Activated CD4-positive, alpha-beta T cell treated with anti-CD3 and anti-CD28 coated beads for 36 hours (primary cell): Measurements from ENCODE around the gene KHNYN. TPM values are rescaled to one million over a fixed set of nuclear protein-coding genes. Genes with fewer than 3 reads are reported as not detected.

Experiments
- ATAC-seq: fragments of 200-7000 bp; cut with Tn5 transposase; one replicate; pipeline ENCODE4 v1.10.0; 2021; ENCODE audit warnings: mild to moderate bottlenecking, moderate library complexity
- CTCF ChIA-PET: fragments of 350-600 bp; sonication (Branson Sonifier 250); formaldehyde crosslinking; loops from one replicate; lab custom pipeline; 2021; ENCODE audit warnings: antibody characterized with exemption; lab: Charles Lee
- POLR2A ChIA-PET: fragments of 350-600 bp; sonication (Branson Sonifier 250); formaldehyde crosslinking; loops from one replicate; lab custom pipeline; 2021; ENCODE audit warnings: antibody characterized with exemption, inconsistent platforms; lab: Charles Lee
- DNase-seq: peaks from one replicate; pipeline ENCODE4 v3.0.0-alpha.2; 2020
- H3K27ac Mint-ChIP-seq: one replicate; pipeline ENCODE4 v1.8.0; 2021; ENCODE audit warnings: mixed read lengths
- H3K27me3 Mint-ChIP-seq: one replicate; pipeline ENCODE4 v1.8.0; 2021; ENCODE audit warnings: mixed read lengths
- H3K36me3 Mint-ChIP-seq: one replicate; pipeline ENCODE4 v1.8.0; 2021; ENCODE audit warnings: low read depth, mixed read lengths
- H3K4me1 Mint-ChIP-seq: one replicate; pipeline ENCODE4 v1.8.0; 2021; ENCODE audit warnings: mixed read lengths
- H3K4me3 Mint-ChIP-seq: one replicate; pipeline ENCODE4 v1.8.0; 2021; ENCODE audit warnings: mild to moderate bottlenecking, moderate library complexity, mixed read lengths
- H3K9me3 Mint-ChIP-seq: one replicate; pipeline ENCODE4 v1.8.0; 2021; ENCODE audit warnings: low read depth, mixed read lengths
- intact Hi-C, 2 experiments: fragments of 100-400 bp; cut with DNase I in 1 of 2; cut with micrococcal nuclease in 1 of 2; formaldehyde crosslinking; loops; one replicate each; pipeline versions ENCODE4 v1.14.2 to v1.15.1; 2022 to 2024; cut with DNase I, micrococcal nuclease
- total RNA-seq, 2 experiments: library from RNA; stranded (reverse); gene quantifications; one replicate each; pipeline ENCODE4 v1.2.3, GENCODE V29; 2021

The KHNYN gene
- total RNA-seq, 2 experiments from 2014 or later, result 50.6 to 58.1 TPM

DNA sequence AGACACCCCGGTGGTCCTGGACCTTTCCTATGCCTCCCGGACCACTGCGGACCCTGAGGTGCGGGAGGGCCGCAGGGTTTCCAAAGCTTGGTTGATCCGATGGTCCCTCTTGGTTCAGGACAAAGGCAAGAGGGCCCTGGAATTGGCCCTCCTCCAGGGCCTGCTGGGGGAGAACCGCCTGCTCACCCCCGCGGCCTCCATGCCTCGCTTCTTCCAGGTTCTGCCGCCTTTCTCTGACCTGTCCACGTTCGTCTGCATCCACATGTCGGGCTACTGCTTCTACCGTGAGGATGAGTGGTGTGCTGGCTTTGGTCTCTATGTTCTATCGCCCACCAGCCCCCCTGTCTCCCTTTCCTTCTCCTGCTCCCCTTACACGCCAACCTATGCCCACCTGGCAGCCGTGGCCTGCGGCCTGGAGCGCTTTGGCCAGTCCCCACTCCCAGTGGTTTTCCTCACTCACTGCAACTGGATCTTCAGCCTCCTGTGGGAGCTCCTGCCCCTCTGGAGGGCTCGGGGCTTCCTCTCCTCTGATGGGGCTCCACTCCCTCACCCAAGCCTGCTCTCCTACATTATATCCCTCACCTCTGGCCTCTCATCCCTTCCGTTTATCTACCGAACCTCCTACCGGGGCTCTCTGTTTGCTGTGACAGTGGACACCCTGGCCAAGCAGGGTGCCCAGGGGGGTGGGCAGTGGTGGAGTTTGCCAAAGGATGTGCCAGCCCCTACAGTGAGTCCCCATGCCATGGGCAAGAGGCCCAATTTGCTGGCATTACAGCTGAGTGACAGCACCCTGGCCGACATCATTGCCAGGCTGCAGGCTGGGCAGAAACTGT lies 14.1 kb upstream of the KHNYN start:
- intact Hi-C loops, result no loop called here
- DNase-seq (no peak), ATAC-seq (no peak)
- no peak overlapping the region for H3K27ac Mint-ChIP-seq
- H3K36me3 Mint-ChIP-seq, result no peaks in the 10 kb centered on the region
- H3K4me1 Mint-ChIP-seq, result no peaks in the 10 kb centered on the region
- no peaks in the 10 kb centered on the region for H3K27me3 Mint-ChIP-seq
- H3K4me3 Mint-ChIP-seq, result no peak overlapping the region
- no peaks in the 10 kb centered on the region for H3K9me3 Mint-ChIP-seq
- CTCF ChIA-PET, result no interaction called here
- POLR2A ChIA-PET, result no interaction called here

DNA sequence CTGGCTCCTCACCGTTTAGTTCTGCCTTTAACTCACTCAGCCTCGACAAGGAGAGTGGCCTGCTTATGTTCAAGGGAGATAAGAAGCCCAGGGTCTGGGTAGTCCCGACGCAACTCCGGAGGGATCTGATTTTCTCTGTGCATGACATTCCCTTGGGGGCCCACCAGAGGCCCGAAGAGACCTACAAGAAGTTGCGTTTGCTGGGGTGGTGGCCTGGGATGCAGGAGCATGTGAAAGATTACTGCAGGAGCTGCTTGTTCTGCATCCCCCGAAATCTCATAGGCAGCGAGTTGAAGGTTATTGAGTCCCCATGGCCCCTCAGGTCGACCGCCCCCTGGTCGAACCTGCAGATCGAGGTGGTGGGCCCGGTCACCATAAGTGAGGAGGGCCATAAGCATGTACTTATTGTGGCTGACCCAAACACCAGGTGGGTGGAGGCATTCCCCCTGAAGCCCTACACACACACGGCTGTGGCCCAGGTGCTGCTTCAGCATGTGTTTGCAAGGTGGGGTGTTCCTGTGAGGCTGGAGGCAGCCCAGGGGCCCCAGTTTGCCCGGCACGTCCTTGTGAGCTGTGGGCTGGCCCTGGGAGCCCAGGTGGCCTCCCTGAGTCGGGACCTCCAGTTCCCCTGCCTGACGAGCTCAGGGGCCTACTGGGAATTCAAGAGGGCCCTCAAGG lies 13.4 kb upstream of the KHNYN start:
- H3K27me3 Mint-ChIP-seq, result no peaks in the 10 kb centered on the region
- no peaks in the 10 kb centered on the region for H3K4me1 Mint-ChIP-seq
- no peak for DNase-seq
- ChIA-PET CTCF (interaction anchor here (0.9 to 1.0 kb wide), 2 partner anchors 9 to 108 kb away, joined by 3 to 4 read pairs; partner anchors contain the start of gene CIDEB), POLR2A (no interaction called here)
- no peaks in the 10 kb centered on the region for H3K36me3 Mint-ChIP-seq
- ATAC-seq, result no peak
- intact Hi-C loops, result no loop called here
- no peak overlapping the region for H3K4me3 Mint-ChIP-seq
- H3K9me3 Mint-ChIP-seq, result no peaks in the 10 kb centered on the region
- H3K27ac Mint-ChIP-seq, result no peak overlapping the region

DNA sequence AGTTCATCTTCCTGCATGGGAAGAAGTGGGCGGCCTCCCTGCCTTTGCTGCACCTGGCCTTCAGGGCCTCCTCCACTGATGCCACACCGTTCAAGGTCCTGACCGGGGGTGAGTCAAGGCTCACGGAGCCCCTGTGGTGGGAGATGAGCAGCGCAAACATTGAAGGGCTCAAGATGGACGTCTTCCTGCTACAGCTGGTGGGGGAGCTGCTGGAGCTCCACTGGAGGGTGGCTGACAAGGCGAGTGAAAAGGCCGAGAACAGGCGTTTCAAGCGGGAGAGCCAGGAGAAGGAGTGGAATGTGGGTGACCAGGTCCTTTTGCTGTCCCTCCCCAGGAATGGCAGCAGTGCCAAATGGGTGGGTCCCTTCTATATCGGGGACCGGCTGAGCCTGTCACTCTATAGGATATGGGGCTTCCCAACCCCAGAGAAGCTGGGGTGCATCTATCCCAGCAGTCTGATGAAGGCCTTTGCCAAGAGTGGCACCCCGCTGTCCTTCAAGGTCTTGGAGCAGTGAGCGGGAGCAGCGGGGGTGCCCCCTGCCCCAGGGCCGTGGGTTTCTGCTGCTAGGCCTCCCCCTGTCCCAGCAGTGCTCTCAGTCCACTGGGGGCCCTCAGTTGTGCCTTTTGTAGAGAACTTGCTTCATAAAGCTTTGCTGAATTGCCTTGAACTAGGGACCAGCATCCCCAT lies 12.7 kb upstream of the KHNYN start:
- Mint-ChIP-seq H3K4me3 (no peak overlapping the region), H3K4me1 (no peaks in the 10 kb centered on the region), H3K36me3 (no peaks in the 10 kb centered on the region), H3K9me3 (no peaks in the 10 kb centered on the region), H3K27ac (no peak overlapping the region), H3K27me3 (no peaks in the 10 kb centered on the region)
- ChIA-PET POLR2A (no interaction called here), CTCF (interaction anchor here (0.9 to 1.0 kb wide), 2 partner anchors 8 to 109 kb away, joined by 3 to 4 read pairs; partner anchors contain the start of gene CIDEB)
- ATAC-seq, result no peak
- intact Hi-C loops, result no loop called here
- DNase-seq, result no peak

DNA sequence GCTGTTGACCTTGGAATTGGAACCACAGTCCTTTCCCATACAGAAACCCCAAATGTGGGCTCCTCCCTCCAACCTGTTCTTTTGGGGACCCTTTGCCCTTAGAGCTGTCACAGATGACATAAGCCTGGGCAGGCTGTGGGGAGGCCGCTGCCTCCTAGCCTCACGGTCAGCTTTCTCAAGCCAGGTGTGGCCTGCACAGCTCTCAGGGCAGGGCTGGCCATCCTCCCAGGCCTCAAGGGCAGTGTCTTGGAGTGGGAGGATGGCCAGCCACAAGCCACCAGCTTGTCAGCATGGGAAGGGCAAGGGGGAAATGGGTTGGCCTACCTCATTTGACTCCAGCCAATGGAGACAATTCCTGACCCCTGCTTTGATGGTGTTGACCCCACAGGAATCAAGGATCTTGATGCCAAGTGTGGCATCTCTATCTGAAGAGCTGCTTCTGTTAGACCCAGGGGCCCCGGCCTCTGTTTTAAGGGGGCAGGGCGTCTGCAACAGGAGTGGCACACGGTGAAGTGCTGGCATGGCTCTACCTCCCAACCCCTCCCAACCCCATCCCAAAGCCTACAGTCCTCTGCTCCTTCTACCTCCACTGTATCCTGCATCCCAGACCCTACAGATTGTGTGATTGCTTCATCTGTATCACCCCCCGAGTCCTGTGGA lies 11.8 kb upstream of the KHNYN start:
- intact Hi-C loops, result no loop called here
- H3K27ac Mint-ChIP-seq, result no peak overlapping the region
- DNase-seq (no peak), ATAC-seq (no peak)
- POLR2A ChIA-PET, result no interaction called here
- CTCF ChIA-PET, result no interaction called here
- H3K4me1 Mint-ChIP-seq, result no peaks in the 10 kb centered on the region
- no peak overlapping the region for H3K4me3 Mint-ChIP-seq
- no peaks in the 10 kb centered on the region for H3K27me3 Mint-ChIP-seq
- H3K9me3 Mint-ChIP-seq, result no peaks in the 10 kb centered on the region
- H3K36me3 Mint-ChIP-seq, result no peaks in the 10 kb centered on the region

DNA sequence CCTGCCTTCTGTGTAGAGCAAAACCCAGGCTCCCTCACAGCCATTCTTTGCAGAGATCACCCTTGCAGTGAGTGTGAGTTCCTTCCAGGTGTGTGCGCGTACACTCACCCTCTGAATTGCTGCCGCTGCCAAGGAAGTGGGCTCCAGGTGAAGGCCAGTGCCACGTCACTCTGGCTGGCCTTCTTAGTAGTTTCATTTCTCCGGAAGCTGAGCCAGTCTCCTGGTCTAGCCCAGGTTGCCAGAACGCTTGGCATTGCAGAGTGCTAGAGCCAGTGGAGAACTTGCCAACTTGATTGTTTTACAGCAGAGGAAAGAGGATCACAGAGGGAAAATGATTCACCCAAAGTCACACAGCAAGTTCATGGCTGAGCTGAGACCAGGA lies 11.3 kb upstream of the KHNYN start:
- Mint-ChIP-seq H3K9me3 (no peaks in the 10 kb centered on the region), H3K27me3 (no peaks in the 10 kb centered on the region), H3K36me3 (no peaks in the 10 kb centered on the region), H3K27ac (no peak overlapping the region), H3K4me3 (no peak overlapping the region), H3K4me1 (no peaks in the 10 kb centered on the region)
- DNase-seq (no peak), ATAC-seq (no peak)
- intact Hi-C loops, result no loop called here
- ChIA-PET POLR2A (no interaction called here), CTCF (interaction anchor here (1.2 to 2.0 kb wide), 3 partner anchors 12 to 85 kb away, joined by 4 to 13 read pairs (median 13); no protein-coding TSS in a partner anchor)

DNA sequence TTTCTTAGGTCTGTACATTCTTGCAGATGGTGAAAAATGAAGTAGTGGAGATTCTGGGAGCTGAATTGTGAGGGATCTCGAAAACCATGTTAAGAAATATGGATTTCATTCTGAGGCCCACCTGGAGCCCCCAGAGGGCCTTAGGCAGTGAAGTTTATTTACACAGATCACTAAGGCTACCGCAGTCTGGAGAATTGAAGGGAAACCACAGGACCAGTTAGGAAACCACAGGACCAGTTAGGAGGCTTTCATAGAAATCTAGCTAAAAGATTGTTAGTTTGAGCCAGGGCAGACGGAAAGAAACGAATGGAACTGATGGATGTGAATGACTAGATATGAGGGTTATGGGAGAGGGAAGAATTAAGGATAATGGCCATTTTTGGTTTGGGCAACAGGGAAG lies 7.5 kb upstream of the KHNYN start:
- no peaks in the 10 kb centered on the region for H3K9me3 Mint-ChIP-seq
- peaks cover 15% of the 10 kb centered on the region for H3K4me1 Mint-ChIP-seq
- H3K36me3 Mint-ChIP-seq, result no peaks in the 10 kb centered on the region
- H3K4me3 Mint-ChIP-seq, result no peak overlapping the region
- H3K27ac Mint-ChIP-seq, result no peak overlapping the region
- intact Hi-C loops, result no loop called here
- POLR2A ChIA-PET, result no interaction called here
- CTCF ChIA-PET, result interaction anchor here (1.4 to 4.2 kb wide), 2 partner anchors 56 to 87 kb away, joined by 5 to 35 read pairs; partner anchors contain the start of gene ADCY4
- ATAC-seq, result no peak
- no peak for DNase-seq
- H3K27me3 Mint-ChIP-seq, result no peaks in the 10 kb centered on the region

DNA sequence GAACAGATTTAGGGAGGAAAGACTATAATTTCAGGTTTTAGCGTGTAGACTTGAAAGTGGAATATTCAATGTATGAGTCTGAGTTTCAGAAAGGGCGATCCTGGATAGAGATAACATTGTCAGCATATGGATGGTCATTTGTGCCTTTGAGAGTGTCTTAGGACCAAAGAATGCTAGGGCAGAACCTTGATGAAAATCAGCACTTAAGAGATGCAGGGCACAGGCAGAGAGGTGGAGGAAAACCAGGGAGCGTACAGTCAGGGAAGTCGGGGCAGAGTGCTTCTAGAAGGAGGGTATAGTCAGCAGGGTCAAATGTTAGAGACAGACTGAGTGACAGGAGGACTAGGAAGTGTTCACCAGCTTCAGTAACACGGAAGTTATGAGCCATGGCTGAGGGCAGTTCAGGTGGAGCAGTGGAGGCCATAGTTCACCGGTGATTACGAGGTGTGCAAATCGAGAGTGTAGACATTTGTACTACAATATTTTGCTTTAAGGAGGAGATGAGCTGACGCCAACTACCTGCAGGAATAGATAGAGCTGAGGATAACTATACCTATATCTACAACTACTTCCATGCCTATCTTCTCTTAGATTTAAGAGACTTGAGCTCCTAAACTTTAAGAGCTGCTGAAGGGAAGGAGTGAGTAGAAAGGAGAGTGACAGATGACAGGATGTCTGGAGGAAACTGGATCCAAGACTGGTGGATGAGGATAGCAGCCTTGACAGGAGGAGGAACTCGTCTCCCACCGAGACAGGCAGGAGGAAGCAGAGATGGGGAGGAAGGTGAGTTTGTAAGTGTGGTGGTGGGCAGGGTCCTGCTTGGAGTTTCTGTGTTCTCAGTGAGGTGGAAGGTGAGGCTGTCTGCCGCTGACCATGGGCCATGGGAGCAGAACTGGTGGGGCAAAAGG lies 6.8 kb upstream of the KHNYN start:
- ChIA-PET CTCF (interaction anchor here (1.1 to 5.3 kb wide), 9 partner anchors 9 to 115 kb away, joined by 4 to 35 read pairs (median 7); partner anchors contain the start of genes ADCY4 and CIDEB), POLR2A (no interaction called here)
- Mint-ChIP-seq H3K4me1 (peaks cover 18% of the 10 kb centered on the region), H3K9me3 (no peaks in the 10 kb centered on the region), H3K4me3 (no peak overlapping the region), H3K36me3 (no peaks in the 10 kb centered on the region), H3K27ac (no peak overlapping the region), H3K27me3 (no peaks in the 10 kb centered on the region)
- intact Hi-C loops, result no loop called here
- DNase-seq, result no peak
- no peak for ATAC-seq

DNA sequence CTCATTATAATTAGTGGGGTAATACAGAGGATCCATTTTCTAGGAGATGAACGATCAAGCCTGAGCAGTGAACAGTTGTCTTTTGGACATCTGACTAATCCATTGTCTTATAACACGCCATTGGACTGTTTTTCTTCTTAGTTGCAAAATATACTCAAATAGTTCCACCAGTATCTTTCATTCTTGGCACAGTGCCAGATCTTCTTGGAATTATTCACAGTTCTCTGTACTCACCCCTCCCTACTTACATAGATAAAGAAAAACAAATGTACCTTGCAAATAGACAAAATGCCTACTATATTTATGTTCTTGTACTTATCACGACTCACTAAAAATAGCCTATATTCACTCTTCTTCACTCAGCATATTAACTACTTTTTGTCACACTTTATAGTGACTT lies 4.0 kb upstream of the KHNYN start:
- no peaks in the 10 kb centered on the region for H3K9me3 Mint-ChIP-seq
- no peaks in the 10 kb centered on the region for H3K27me3 Mint-ChIP-seq
- no peak overlapping the region for H3K4me3 Mint-ChIP-seq
- CTCF ChIA-PET, result interaction anchor here (0.9 to 5.3 kb wide), 12 partner anchors 9 to 116 kb away, joined by 3 to 35 read pairs (median 4); partner anchors contain the start of genes ADCY4, LTB4R2 and SDR39U1
- no peak for DNase-seq
- intact Hi-C loops, result no loop called here
- no peak for ATAC-seq
- peak overlapping the region; percentile 70 for H3K27ac Mint-ChIP-seq
- POLR2A ChIA-PET, result no interaction called here
- H3K4me1 Mint-ChIP-seq, result peaks cover 25% of the 10 kb centered on the region
- H3K36me3 Mint-ChIP-seq, result peaks cover under 1% of the 10 kb centered on the region

DNA sequence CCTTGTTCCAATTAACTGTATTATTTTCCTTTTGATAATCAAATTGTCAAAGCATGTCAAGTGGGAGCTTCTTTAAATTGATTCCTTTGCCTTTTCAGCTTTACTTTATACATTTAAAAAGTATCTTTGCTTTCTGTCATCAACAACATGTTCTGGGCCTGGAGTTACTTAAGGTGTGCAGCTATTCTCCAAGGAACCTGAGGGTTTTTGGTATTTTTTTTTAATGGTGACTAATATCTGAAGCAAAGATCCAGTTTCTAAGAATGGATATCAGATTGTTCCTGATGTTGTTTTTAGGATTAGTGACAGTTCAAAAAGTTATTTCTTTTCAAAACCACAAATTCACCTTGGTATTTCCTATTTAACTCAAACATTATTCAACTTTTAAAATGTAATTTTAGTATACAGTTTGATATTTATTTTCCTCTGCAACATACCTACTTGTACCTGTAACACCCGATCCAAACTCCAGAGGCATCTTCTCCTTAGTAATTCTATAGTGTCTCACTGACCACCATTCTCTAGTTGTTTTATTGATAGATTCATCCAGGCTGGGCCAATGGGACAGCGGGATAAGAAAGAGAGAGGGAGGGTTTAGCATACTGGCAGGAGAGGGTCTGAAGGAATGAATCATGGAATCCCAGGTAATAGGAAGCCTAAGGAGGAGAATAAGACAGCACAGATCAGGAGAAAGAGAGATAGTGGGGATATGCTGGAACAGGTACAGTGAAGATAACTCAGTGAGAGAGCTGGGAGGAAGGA lies 3.4 kb upstream of the KHNYN start:
- no peaks in the 10 kb centered on the region for H3K27me3 Mint-ChIP-seq
- intact Hi-C loops, result no loop called here
- H3K36me3 Mint-ChIP-seq, result peaks cover 6% of the 10 kb centered on the region
- DNase-seq (no peak), ATAC-seq (no peak)
- POLR2A ChIA-PET, result no interaction called here
- CTCF ChIA-PET, result interaction anchor here (1.0 to 7.5 kb wide), 8 partner anchors 10 to 117 kb away, joined by 3 to 201 read pairs (median 6); partner anchors contain the start of genes ADCY4, LTB4R2 and SDR39U1
- no peak overlapping the region for H3K27ac Mint-ChIP-seq
- no peak overlapping the region for H3K4me3 Mint-ChIP-seq
- peaks cover 30% of the 10 kb centered on the region for H3K4me1 Mint-ChIP-seq
- no peaks in the 10 kb centered on the region for H3K9me3 Mint-ChIP-seq
